GM12874 (cell line): Measurements from ENCODE around the gene IKBIP.

Source experiments
- CTCF ChIP-seq: IDR thresholded peaks from 2 replicates; pipeline ENCODE4 v1.5.1; 2011; ENCODE audit warnings: low read depth, mild to moderate bottlenecking, control low read depth, low read length, moderate library complexity; ENCODE audit not compliant: insufficient read depth

The IKBIP gene

GRCh38 chr12:98651328-98651727 lies 6.7 kb upstream of the IKBIP start:
- TF ChIP-seq CTCF, result no peak

- no peak for TF ChIP-seq CTCF
Observed at GRCh38 chr12:98646294-98647090, 1.9 kb upstream of the IKBIP start.

GRCh38 chr12:98645572-98646067 lies 1.0 kb upstream of the IKBIP start:
- no peak for TF ChIP-seq CTCF

- TF ChIP-seq CTCF, result no peak
Observed at GRCh38 chr12:98644433-98644711, 216 bp downstream of the IKBIP start.

- no peak for TF ChIP-seq CTCF
Observed at GRCh38 chr12:98639491-98639890, 5.1 kb downstream of the IKBIP start.

- no peak for TF ChIP-seq CTCF
Observed at GRCh38 chr12:98638009-98638408, 6.6 kb downstream of the IKBIP start.

GRCh38 chr12:98637068-98637467 lies 7.5 kb downstream of the IKBIP start:
- TF ChIP-seq CTCF, result no peak
